Measurements from ENCODE around the gene GPX6. TPM values are rescaled to one million over a fixed set of nuclear protein-coding genes. Genes with fewer than 3 reads are reported as not detected.

Gene GPX6
- total RNA-seq, 6 experiments from 2014 or later = not detected

- Mint-ChIP-seq H3K4me3 (no peak overlapping the region), H3K36me3 (ENCODE audit: low read depth) (no peaks in the 10 kb centered on the region), H3K9me3 (no peaks in the 10 kb centered on the region), H3K4me1 (ENCODE audit: low read depth) (no peaks in the 10 kb centered on the region), H3K27ac (no peak overlapping the region), H3K27me3 (ENCODE audit: insufficient read depth) (no peaks in the 10 kb centered on the region)
- TF ChIP-seq CTCF (IDR thresholded peaks at IDR 0.05) = no peak
- no peak for DNase-seq
Measured at GRCh38 chr6:28462401-28462800, 53.2 kb downstream of the GPX6 start.

- TF ChIP-seq CTCF (IDR thresholded peaks at IDR 0.05) = no peak
- H3K36me3 Mint-ChIP-seq (ENCODE audit: low read depth) = no peaks in the 10 kb centered on the region
- no peak overlapping the region for H3K27ac Mint-ChIP-seq
- H3K4me3 Mint-ChIP-seq = no peak overlapping the region
- H3K27me3 Mint-ChIP-seq (ENCODE audit: insufficient read depth) = no peaks in the 10 kb centered on the region; the same call in 1 of the 2 replicates
- no peaks in the 10 kb centered on the region for H3K9me3 Mint-ChIP-seq
- no peak for DNase-seq
- no peaks in the 10 kb centered on the region for H3K4me1 Mint-ChIP-seq (ENCODE audit: low read depth)
Measured at GRCh38 chr6:28458568-28458967, 57.0 kb downstream of the GPX6 start.

Other genes starting within 250 kb of the GPX6 start
- 10 to 100 TPM in 1 of 6 experiments, 1 to 10 TPM in 5; 8.5 to 10.9 (median 9.3) TPM for gene ZSCAN26, start 248.7 kb downstream of the GPX6 start, total RNA-seq (2021; fragmentation: NEBNext Ultra II Directional; extraction: Animal tissue kit (Norgen Biotek cat#: 25700))
- 1 to 10 TPM; 2.6 to 4.5 (median 4.1) TPM for gene PGBD1, start 234.2 kb downstream of the GPX6 start, total RNA-seq (2021; fragmentation: NEBNext Ultra II Directional; extraction: Animal tissue kit (Norgen Biotek cat#: 25700))
- gene ZSCAN31, start 179.6 kb downstream of the GPX6 start, total RNA-seq (2021; fragmentation: NEBNext Ultra II Directional; extraction: Animal tissue kit (Norgen Biotek cat#: 25700)) = 1 to 10 TPM in 2 of 6 experiments, under 1 TPM in 4; 0.64 to 2.0 (median 0.95) TPM
- gene ZKSCAN3, start 165.8 kb downstream of the GPX6 start, total RNA-seq (2021; fragmentation: NEBNext Ultra II Directional; extraction: Animal tissue kit (Norgen Biotek cat#: 25700)) = 1 to 10 TPM; 2.8 to 4.2 (median 3.6) TPM
- gene ZSCAN12, start 116.0 kb downstream of the GPX6 start, total RNA-seq (2021; fragmentation: NEBNext Ultra II Directional; extraction: Animal tissue kit (Norgen Biotek cat#: 25700)) = 1 to 10 TPM; 2.4 to 3.1 (median 2.8) TPM
- gene ZSCAN23, start 72.3 kb downstream of the GPX6 start, total RNA-seq (2021; fragmentation: NEBNext Ultra II Directional; extraction: Animal tissue kit (Norgen Biotek cat#: 25700)) = 1 to 10 TPM in 4 of 6 experiments, under 1 TPM in 2; 0.48 to 1.5 (median 1.0) TPM
- gene GPX5, start 10.1 kb upstream of the GPX6 start, total RNA-seq (2021; fragmentation: NEBNext Ultra II Directional; extraction: Animal tissue kit (Norgen Biotek cat#: 25700)) = not detected